GM12891 (cell line): ENCODE results near the gene CCDC137. TPM values are rescaled to one million over a fixed set of nuclear protein-coding genes. Genes with fewer than 3 reads are reported as not detected.
"Not testable (repeated sequence)": the region's sequence is repeated elsewhere in the genome, so short reads cannot be mapped to it uniquely, and the experiment has no call there.

Experiments used
- DNase-seq: peaks from one replicate; pipeline ENCODE4 v3.0.0; 2011; ENCODE audit warnings: low spot score; ENCODE audit not compliant: insufficient read length
- FAIRE-seq: peaks from 2 replicates; lab custom pipeline; 2011; peaks lifted over from hg19 to GRCh38; lab: Jason Lieb, UNC
- PAX5 ChIP-seq: IDR thresholded peaks from 2 replicates; pipeline ENCODE4 v1.6.1; 2011; ENCODE audit warnings: low read length, moderate library complexity, mild to moderate bottlenecking; ENCODE audit not compliant: insufficient read depth, severe bottlenecking
- POLR2A ChIP-seq: IDR thresholded peaks from 2 replicates; pipeline ENCODE4 v1.6.1; 2011; ENCODE audit warnings: low read depth, low read length, control low read depth
- POLR2AphosphoS5 ChIP-seq: IDR thresholded peaks from 2 replicates; pipeline ENCODE4 v1.6.1; 2011; ENCODE audit warnings: low read depth, low read length, control low read depth
- POU2F2 ChIP-seq: IDR thresholded peaks from 2 replicates; pipeline ENCODE4 v1.6.1; 2011; ENCODE audit warnings: low read depth, mild to moderate bottlenecking, control low read depth, low read length, moderate library complexity
- SPI1 ChIP-seq: IDR thresholded peaks from 2 replicates; pipeline ENCODE4 v1.6.1; 2011; ENCODE audit warnings: low read depth, low read length, control low read depth
- TAF1 ChIP-seq: IDR thresholded peaks from 2 replicates; pipeline ENCODE4 v1.6.1; 2011; ENCODE audit warnings: low read depth, low read length, control low read depth
- polyA plus RNA-seq: library from polyadenylated mRNA; unstranded; fragments of >200 nt; gene quantifications from one replicate; pipeline ENCODE4 v1.2.1, GENCODE V29; 2012; ENCODE audit warnings: low read depth, missing spikeins, inconsistent platforms; ENCODE audit not compliant: missing spikeins

The CCDC137 gene, protein sequence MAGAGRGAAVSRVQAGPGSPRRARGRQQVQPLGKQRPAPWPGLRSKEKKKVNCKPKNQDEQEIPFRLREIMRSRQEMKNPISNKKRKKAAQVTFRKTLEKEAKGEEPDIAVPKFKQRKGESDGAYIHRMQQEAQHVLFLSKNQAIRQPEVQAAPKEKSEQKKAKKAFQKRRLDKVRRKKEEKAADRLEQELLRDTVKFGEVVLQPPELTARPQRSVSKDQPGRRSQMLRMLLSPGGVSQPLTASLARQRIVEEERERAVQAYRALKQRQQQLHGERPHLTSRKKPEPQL
- polyA plus RNA-seq, result 23.9 TPM

DNA sequence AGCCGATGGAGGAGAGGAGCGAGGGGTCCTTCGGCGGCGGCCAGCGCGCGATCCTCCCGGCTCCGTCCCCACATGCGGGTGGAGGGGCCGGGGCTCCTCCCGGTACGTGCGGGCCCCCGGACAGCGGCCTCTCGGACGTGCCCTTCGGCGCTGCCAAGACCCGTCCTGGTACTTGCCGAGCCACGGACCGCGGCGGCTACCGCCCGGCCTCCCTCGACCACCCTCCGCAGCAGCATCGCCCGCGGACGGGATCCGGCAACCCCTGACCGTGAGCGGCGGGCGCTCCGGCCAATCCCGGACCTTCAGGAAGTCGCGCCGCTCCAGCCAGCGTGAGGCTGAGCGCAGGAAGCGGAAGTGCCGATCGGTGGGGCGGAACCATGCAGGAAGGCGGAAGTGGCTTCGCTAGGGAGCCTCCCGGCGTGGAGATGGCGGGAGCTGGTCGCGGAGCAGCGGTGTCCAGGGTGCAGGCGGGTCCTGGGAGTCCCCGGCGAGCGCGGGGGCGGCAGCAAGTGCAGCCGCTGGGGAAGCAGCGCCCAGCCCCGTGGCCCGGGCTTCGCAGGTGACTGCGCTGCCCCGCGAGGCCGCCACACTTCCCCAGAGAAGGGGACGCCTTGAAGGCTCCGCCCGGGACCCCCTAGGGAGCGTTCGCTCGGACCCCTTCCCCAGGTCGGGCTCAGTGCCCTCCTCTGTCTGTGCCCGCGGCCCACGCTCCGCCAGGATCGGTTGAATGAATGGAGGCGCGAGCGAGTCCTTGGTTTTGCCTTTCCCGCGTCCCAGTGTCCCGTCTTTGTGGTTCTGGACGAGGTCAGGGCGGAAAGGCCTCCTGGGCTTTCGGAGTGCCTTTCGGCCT lies at the start of gene CCDC137, which contains the start of gene OXLD1:
CCDC137 (plus strand) TSS at position 396 of the 850 bp plus-strand sequence; CDS start at position 426, 30 bp downstream.
OXLD1 (minus strand) TSS at position 264 of the 850 bp plus-strand sequence; CDS start at position 236, 28 bp downstream.
- peak; percentile 98 for DNase-seq
- TF ChIP-seq PAX5 (peak; percentile 39), SPI1 (peak; percentile 90), TAF1 (peak; percentile 94), POU2F2 (peak; percentile 67; the same call in 1 of the 2 replicates), POLR2AphosphoS5 (peak; percentile 97), POLR2A (peak; percentile 97)
- peak; percentile 98 for FAIRE-seq

DNA sequence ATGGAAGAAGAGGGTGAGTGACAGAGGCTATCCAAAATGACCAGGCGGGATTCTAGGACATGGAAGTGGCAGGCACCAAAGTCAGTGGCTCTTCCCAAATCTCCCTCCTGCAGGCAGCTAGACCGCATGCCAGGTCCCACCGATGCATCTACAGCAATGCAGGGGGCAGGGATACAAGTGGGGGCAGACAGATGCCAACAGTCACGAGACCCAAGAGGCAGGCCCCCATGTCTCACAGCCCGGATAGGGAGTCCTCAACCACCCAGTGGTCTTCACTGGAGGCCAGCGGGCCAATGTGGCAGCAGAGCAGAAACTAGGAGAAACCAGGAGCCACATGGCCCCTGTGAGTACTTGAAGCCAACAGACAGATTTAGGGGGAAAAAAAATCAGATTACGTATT lies 49.7 kb upstream of the CCDC137 start:
- DNase-seq (no peak), FAIRE-seq (no peak)
- no peak for TF ChIP-seq PAX5
- no peak for TF ChIP-seq TAF1
- no peak for TF ChIP-seq SPI1
- no peak for TF ChIP-seq POU2F2
- TF ChIP-seq POLR2AphosphoS5, result no peak
- TF ChIP-seq POLR2A, result no peak

DNA sequence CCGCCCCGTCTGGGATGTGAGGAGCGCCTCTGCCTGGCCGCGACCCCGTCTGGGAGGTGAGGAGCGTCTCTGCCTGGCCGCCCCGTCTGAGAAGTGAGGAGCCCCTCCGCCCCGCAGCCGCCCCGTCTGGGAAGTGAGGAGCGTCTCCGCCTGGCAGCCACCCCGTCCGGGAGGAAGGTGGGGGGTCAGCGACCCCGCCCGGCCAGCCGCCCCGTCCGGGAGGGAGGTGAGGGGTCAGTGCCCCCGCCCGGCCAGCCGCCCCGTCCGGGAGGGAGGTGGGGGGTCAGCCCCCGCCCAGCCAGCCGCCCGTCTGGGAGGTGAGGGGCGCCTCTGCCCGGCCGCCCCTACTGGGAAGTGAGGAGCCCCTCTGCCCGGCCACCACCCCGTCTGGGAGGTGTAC lies 48.2 kb upstream of the CCDC137 start:
- not testable (repeated sequence) for DNase-seq, FAIRE-seq

DNA sequence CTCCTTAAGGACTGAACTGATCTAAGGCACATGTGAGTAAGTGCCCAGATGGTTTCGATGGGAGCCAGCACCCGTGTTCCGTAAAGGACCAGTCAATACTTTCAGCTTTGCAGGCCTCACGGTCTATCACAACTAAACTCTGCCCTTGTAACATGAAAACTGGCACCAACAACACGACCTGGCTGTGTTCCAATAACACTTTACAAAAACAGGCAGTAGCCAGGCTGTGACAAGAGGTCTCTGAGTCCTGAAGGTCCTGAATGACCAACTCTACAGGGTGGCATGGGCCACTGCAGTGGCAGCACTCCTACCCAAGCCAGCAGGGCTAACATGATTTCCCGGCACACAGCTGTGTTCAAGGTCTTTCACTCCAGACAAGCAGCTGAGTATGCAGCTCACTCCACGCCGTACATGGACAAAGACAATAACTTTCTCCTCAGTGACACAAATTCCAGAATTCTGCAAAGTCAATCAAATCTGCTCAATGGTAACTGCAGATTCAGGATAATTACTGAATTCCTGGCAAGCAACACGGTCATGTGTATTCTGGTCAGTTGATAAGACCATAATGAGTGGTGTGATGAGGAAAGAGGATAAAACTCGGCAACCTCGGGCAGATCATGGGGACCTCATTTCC lies 44.9 kb upstream of the CCDC137 start:
- TF ChIP-seq POU2F2 (no peak), POLR2A (no peak), SPI1 (no peak), POLR2AphosphoS5 (no peak), PAX5 (no peak)
- DNase-seq, result no peak
- no peak for FAIRE-seq

DNA sequence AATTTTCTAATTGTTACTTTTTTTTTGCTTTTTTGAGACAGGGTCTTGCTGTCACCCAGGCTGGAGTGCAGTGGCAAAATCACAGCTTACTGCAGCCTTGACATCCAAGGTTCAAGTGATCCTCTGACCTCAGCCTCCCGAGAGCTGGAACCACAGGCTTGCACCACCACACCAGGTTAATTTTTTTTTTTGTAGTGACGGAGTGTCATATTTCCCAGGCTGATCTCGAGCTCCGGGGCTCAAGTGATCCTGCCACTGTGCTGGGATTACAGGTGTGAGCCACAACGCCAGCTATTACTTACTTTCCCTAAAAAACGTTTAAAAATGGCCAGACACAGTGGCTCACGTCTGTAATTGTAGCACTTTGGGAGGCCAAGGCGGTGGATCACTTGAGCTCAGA lies 36.3 kb upstream of the CCDC137 start:
- no peak for DNase-seq
- TF ChIP-seq POLR2A (no peak), POU2F2 (no peak), PAX5 (no peak), SPI1 (no peak), POLR2AphosphoS5 (no peak), TAF1 (no peak)
- FAIRE-seq, result no peak

DNA sequence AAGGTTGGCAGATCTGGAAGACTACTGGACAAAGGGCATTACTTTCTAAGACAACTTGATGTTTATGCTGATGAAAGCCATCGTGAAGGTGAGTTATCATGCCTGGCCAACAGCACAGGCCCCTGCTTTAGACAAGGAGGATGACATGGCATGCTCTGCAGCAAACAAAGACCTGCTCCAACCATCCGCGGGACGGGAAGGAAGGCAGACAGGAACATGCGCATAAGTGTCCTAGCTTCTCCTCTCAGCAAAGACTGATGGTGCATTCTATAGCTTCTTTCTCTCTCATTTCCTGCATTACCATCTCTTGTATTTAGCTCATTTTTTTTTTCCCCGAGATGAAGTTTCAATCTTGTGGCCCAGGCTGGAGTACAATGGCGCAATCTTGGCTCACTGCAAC lies 35.1 kb upstream of the CCDC137 start:
- TF ChIP-seq PAX5 (no peak), POLR2AphosphoS5 (no peak), SPI1 (no peak), POLR2A (no peak), POU2F2 (no peak), TAF1 (no peak)
- FAIRE-seq (no peak), DNase-seq (no peak)

DNA sequence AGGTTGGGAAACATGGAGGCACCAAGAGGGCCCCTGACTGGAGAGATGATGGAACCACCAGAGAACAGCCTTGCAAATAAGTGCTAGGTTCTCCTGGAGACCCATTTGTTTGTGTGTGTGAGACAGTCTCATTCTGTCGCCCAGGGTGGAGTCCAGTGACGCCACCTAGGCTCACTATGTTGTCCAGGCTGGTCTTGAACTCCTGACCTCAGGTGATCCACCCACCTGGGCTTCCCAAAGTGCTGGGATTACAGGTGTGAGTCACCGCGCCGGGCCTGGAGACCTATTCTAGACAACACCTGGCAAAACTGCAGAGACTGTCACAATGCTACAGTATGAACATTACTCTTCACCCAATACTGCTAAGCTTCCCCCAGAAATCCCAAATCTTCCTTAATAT lies 31.1 kb upstream of the CCDC137 start:
- no peak for FAIRE-seq
- no peak for DNase-seq
- TF ChIP-seq SPI1 (no peak), POU2F2 (no peak), TAF1 (no peak), POLR2AphosphoS5 (no peak)

DNA sequence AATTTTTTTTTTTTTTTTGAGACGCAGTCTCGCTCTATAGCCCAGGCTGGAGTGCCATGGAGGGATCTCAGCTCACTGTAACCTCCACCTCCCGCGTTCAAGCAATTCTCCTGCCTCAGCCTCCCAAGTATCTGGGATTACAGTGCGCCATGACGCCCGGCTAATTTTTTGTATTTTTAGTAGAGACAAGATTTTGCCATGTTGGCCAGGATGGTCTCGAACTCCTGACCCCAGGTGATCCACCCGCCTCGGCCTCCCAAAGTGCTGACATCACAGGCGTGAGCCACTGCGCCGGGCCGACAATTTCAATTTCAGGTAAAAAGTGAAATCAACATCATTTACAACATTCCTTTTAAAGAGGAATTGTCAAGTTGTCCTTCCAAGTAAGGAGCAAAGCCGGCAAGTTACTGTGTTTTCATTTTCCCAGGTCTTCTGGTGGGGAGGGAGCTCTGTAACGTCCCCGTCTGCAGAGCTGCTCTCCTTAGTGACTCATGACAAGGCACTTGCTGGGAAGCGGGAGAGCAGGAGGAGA lies 30.5 kb upstream of the CCDC137 start:
- DNase-seq (no peak), FAIRE-seq (no peak)
- TF ChIP-seq TAF1 (no peak), POLR2AphosphoS5 (no peak), POLR2A (no peak), POU2F2 (no peak), SPI1 (no peak), PAX5 (no peak)

DNA sequence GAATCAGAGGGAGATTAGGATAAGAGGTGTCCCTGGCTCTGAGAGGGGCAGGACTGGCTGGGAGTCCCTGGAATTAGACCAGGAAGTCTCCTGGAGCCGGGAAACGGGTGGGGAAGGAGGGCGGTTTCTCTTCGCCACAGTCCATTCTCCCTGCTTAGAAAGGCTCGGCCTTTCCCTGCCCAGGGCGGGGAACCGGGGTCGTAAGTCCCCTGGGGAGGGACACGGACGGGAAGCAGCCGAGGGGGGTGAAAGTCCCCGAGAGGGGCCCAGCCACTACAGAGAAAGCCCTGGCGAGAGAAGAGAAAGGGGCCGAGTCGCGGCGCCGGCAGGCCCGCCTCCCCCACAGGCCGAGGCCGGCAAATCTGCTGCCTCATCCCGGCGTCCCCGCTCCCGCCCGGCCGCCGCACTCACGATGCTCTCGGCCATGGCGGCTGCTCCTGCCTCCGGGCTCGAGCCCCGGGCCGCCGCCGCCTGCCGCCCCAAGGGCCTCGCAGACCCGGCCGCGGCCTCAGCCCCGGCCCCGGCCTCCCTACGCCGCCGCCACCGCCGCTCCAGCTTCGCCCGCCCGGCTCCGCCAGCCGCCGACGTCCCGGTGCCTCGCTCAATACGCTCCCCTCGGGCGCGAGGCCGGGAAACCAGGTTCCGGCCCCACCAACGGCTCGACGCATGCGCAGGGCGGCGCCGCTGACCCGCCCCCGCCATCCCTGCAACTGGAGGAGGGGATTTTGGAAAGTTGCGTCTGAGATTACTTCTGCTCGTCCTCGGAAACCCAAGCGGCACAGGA lies 29.8 kb upstream of the CCDC137 start, which contains the start of the genes NPLOC4 and TSPAN10:
NPLOC4 (minus strand) TSS at position 608 of the 784 bp plus-strand sequence; CDS start at position 426, 182 bp downstream.
TSPAN10 (plus strand) TSS at position 692 of the 784 bp plus-strand sequence. CDS start 5,217 bp downstream, outside the sequence.
- DNase-seq (peak; percentile 95), FAIRE-seq (peak; percentile 91)
- peak; percentile 52; the same call in 1 of the 2 replicates for TF ChIP-seq POU2F2
- TF ChIP-seq PAX5, result no peak
- peak; percentile 65 for TF ChIP-seq POLR2A
- TF ChIP-seq TAF1, result peak; percentile 94
- no peak for TF ChIP-seq SPI1
